ENCODE results near the gene TRIM67. TPM values are rescaled to one million over a fixed set of nuclear protein-coding genes. Genes with fewer than 3 reads are reported as not detected.

The TRIM67 gene
- total and polyA plus RNA-seq, 2 of the 4 experiments (the other 2 are of a cell fraction), result not detected

DNA sequence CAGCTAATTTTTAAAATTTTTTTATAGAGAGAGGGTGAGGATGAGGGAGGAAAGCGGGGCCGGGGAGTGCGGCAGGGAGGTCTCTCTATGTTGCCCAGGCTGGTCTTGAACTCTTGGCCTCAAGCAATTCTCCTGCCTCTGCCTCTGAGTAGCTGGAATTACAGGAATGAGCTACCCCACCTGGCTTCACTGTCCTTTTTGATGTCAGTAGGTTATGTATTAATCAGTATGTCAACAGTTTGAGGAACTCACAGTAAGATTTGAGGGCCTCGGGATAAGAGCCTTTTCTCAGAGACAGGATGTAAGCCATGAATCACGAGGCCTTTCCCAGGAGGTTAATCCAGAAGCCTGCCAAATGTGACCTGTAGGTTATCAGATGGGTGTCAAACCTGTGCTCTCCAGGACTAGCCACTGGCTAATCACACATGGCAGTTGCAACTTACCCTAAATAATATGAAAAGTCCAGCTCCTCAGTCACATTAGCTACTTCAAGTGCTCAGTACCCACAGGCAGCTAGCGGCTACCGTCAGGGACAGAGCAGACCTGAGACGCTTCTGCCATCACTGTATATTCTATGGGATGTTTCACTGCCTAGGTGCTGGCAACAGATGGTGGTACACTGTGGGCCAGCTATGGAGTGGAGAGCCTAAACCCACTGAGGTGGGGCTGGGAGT is 33.1 kb downstream of the TRIM67 start:
- Histone ChIP-seq H3K4me1 (ENCODE audit: control insufficient read depth, insufficient read depth, low read length) (no peaks in the 10 kb centered on the region), H3K9me1 (ENCODE audit: insufficient read depth, low read length) (no peaks in the 10 kb centered on the region), H3K79me1 (ENCODE audit: low read depth in 1 of 2, low read length in 2 of 2) (no peaks in the 10 kb centered on the region), H4K91ac (ENCODE audit: insufficient read depth, low read depth, low read length) (no peak overlapping the region), H3K56ac (ENCODE audit: extremely low read depth, insufficient read depth, low read length) (no peak overlapping the region), H2BK15ac (ENCODE audit: low read depth, low read length) (no peak overlapping the region), H2BK20ac (ENCODE audit: low read depth, low read length) (no peak overlapping the region), H2AK9ac (replicated peaks; ENCODE audit: low read depth, low read length, poor library complexity) (no peak overlapping the region), H3K36me3 (ENCODE audit: control insufficient read depth, insufficient read depth, low read length) (no peaks in the 10 kb centered on the region), H2AFZ (replicated peaks; ENCODE audit: low read length, poor library complexity) (no peak overlapping the region), H3K23ac (ENCODE audit: low read depth, low read length) (no peak overlapping the region), H3K4me2 (ENCODE audit: low read depth, low read length) (no peak overlapping the region), H2BK120ac (ENCODE audit: low read depth, low read length) (no peak overlapping the region), H3K9ac (ENCODE audit: low read depth, low read length) (no peak overlapping the region), H3K4me3 (ENCODE audit: insufficient read depth, low read depth, low read length) (no peak overlapping the region), H3K27me3 (ENCODE audit: control insufficient read depth, insufficient read depth, low read length) (peaks cover 16% of the 10 kb centered on the region; the same call in 1 of the 2 replicates), H3K27ac (ENCODE audit: insufficient read depth, low read length) (no peak overlapping the region), H2BK5ac (ENCODE audit: low read depth, low read length, poor library complexity, severe bottlenecking) (no peak overlapping the region), H4K8ac (ENCODE audit: low read depth in 2 of 2, low read length in 2 of 2) (no peak overlapping the region), H3K18ac (ENCODE audit: low read depth, low read length) (no peak overlapping the region), H3K9me3 (ENCODE audit: control insufficient read depth, insufficient read depth, low read length) (no peaks in the 10 kb centered on the region), H4K20me1 (ENCODE audit: insufficient read depth, low read length) (no peaks in the 10 kb centered on the region), H4K5ac (ENCODE audit: low read depth, low read length) (no peak overlapping the region), H3K14ac (replicated peaks; ENCODE audit: low read depth, low read length) (no peak overlapping the region), H3K4ac (ENCODE audit: low read depth, low read length) (no peak overlapping the region), H2AK5ac (ENCODE audit: low read depth, low read length) (no peak overlapping the region)
- in situ Hi-C loops (cut with MboI; ENCODE audit: low sequenced_read_pairs), result no loop called here
- CTCF ChIA-PET, result no interaction called here
- WGBS, 2 experiments (ENCODE audit: extremely low coverage in 2 of 2, insufficient read length in 1 of 2), result 83% methylated on average over 2 of the region's 8 CpGs; no CpG with 5 or more reads in 1 of the 2 experiments
- ATAC-seq (ENCODE audit: low read depth), result no peak
- TF ChIP-seq RFX5 (IDR thresholded peaks at IDR 0.05; ENCODE audit: low read depth, low read length) (no peak), CEBPB (IDR thresholded peaks at IDR 0.05; ENCODE audit: low read depth, low read length) (no peak), FOS (IDR thresholded peaks at IDR 0.05; ENCODE audit: low read depth, low read length) (no peak), SMC3 (IDR thresholded peaks at IDR 0.05; ENCODE audit: low read depth, low read length) (no peak), RAD21 (IDR thresholded peaks at IDR 0.05; ENCODE audit: low read length) (no peak), RCOR1 (IDR thresholded peaks at IDR 0.05; ENCODE audit: insufficient replicate concordance, low read length) (no peak), MXI1 (IDR thresholded peaks at IDR 0.05; ENCODE audit: borderline replicate concordance, low read depth, low read length) (no peak), CHD1 (IDR thresholded peaks at IDR 0.05; ENCODE audit: low read depth, low read length) (no peak), NFE2L2 (IDR thresholded peaks at IDR 0.05; ENCODE audit: low read depth, low read length) (no peak), MAZ (IDR thresholded peaks at IDR 0.05; ENCODE audit: borderline replicate concordance, low read depth, low read length) (no peak), BHLHE40 (IDR thresholded peaks at IDR 0.05; ENCODE audit: low read depth, low read length) (no peak), POLR2A (IDR thresholded peaks at IDR 0.05; ENCODE audit: low read depth, low read length) (no peak), MAFK (IDR thresholded peaks at IDR 0.05; ENCODE audit: low read depth, low read length) (no peak)
- TF ChIP-seq, protein P1, sequence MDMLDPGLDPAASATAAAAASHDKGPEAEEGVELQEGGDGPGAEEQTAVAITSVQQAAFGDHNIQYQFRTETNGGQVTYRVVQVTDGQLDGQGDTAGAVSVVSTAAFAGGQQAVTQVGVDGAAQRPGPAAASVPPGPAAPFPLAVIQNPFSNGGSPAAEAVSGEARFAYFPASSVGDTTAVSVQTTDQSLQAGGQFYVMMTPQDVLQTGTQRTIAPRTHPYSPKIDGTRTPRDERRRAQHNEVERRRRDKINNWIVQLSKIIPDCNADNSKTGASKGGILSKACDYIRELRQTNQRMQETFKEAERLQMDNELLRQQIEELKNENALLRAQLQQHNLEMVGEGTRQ (IDR thresholded peaks at IDR 0.05; ENCODE audit: low read depth, low read length), result no peak
- TF ChIP-seq, protein P2, sequence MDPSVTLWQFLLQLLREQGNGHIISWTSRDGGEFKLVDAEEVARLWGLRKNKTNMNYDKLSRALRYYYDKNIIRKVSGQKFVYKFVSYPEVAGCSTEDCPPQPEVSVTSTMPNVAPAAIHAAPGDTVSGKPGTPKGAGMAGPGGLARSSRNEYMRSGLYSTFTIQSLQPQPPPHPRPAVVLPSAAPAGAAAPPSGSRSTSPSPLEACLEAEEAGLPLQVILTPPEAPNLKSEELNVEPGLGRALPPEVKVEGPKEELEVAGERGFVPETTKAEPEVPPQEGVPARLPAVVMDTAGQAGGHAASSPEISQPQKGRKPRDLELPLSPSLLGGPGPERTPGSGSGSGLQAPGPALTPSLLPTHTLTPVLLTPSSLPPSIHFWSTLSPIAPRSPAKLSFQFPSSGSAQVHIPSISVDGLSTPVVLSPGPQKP (IDR thresholded peaks at IDR 0.05; ENCODE audit: borderline replicate concordance, low read depth, low read length), result no peak
- TF ChIP-seq, protein P3, sequence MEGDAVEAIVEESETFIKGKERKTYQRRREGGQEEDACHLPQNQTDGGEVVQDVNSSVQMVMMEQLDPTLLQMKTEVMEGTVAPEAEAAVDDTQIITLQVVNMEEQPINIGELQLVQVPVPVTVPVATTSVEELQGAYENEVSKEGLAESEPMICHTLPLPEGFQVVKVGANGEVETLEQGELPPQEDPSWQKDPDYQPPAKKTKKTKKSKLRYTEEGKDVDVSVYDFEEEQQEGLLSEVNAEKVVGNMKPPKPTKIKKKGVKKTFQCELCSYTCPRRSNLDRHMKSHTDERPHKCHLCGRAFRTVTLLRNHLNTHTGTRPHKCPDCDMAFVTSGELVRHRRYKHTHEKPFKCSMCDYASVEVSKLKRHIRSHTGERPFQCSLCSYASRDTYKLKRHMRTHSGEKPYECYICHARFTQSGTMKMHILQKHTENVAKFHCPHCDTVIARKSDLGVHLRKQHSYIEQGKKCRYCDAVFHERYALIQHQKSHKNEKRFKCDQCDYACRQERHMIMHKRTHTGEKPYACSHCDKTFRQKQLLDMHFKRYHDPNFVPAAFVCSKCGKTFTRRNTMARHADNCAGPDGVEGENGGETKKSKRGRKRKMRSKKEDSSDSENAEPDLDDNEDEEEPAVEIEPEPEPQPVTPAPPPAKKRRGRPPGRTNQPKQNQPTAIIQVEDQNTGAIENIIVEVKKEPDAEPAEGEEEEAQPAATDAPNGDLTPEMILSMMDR (conservative IDR thresholded peaks at IDR 0.05; ENCODE audit: low read depth, low read length), result no peak
- intact Hi-C loops (cut with micrococcal nuclease), result no loop called here
- POLR2A ChIA-PET (ENCODE audit: unreplicated experiment), result no interaction called here
- dilution Hi-C loops (cut with HindIII; ENCODE audit: low sequenced_read_pairs, unreplicated experiment), result no loop called here
- BruUV-seq (replicated peaks), result no TSS peak
- DNase-seq, result no peak

Measured in IMR-90 (cell line).